ENCODE data around the gene GRN.
"Not testable (repeated sequence)": the region's sequence is repeated elsewhere in the genome, so short reads cannot be mapped to it uniquely, and the experiment has no call there.

The GRN gene

DNA sequence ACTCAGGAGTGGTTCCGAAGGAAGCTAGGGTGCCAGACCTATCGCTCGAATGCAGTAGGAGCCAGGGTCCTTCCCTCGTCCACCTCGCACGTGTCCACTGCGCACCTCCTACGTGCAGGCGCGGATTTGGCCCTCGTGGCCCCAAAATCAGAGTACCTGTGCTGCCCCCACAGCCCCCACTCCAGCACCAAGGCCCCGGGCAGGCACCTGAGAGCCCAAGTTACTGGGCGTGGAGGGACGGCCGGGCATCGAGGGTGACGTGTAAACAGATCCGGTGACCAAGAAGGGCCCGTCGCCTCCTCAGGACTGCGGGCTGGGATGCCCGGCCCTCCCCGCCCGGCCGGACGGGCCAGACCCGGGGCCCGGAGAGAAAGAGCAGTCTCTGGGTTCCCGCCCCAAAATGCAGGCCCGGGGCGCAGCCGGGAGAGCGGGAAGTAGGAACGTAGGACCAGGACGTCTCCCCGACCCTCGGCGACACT lies 21.0 kb upstream of the GRN start:
- TF ChIP-seq FOXA1 (IDR thresholded peaks at IDR 0.05) (no peak), L3MBTL2 (conservative IDR thresholded peaks at IDR 0.05) (peak; percentile 85), CTBP1 (IDR thresholded peaks at IDR 0.05; ENCODE audit: borderline replicate concordance) (no peak), TARDBP (IDR thresholded peaks at IDR 0.05) (no peak)
- ChIA-PET POLR2A (interaction anchor here (1.0 to 2.0 kb wide), 6 partner anchors 23 to 201 kb away, joined by 3 to 11 read pairs (median 4); partner anchors contain the start of genes HDAC5, TMUB2 and UBTF), CTCF (interaction anchor here (1.1 kb wide), 1 partner anchor 39 kb away, joined by 3 read pairs; the partner anchor contains the start of gene FAM171A2)
- DNase-seq (ENCODE audit: extremely low spot score) = no peak

DNA sequence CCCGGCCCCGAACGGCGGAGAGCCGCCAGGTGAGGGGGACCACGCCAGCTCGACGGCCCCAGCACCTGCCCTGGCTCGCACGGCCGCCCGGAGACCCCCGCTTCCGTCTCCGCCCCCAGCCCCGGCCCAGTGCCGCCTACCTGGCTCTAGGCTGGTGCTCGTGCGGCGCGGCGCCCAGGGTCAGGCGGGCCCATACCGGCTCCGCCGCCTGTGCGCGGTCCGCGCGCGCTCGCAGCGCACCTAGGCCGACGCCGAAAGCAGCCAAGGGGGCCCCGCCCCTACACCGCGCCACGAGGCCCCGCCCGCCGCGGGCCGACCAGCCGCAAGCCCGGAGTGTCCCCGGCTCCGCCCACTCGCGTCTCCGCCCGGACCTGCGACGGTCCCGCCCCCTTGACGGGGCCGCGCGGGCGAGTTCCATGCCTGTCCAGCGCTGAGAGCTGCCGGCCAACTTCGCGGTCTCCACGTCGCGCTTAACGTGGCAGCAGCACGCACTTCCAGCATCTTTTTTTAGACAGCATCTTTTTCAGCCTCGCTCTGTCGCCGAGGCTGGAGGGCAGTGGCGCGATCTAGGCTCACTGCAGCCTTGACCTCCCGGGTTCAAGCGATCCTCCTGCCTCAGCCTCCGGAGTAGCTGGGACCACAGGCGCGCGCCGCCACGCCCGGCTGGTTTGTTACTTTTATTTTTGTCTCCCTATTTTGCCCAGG lies 20.4 kb upstream of the GRN start, which contains the start of gene SLC25A39:
SLC25A39 (minus strand) TSS at position 253 of the 705 bp plus-strand sequence. CDS start 1,261 bp downstream, outside the sequence.
- no peak for TF ChIP-seq SP1 (IDR thresholded peaks at IDR 0.05)
- no peak for TF ChIP-seq NFRKB (IDR thresholded peaks at IDR 0.05)
- TF ChIP-seq FOXA1 (IDR thresholded peaks at IDR 0.05) = no peak
- TF ChIP-seq, protein P1, sequence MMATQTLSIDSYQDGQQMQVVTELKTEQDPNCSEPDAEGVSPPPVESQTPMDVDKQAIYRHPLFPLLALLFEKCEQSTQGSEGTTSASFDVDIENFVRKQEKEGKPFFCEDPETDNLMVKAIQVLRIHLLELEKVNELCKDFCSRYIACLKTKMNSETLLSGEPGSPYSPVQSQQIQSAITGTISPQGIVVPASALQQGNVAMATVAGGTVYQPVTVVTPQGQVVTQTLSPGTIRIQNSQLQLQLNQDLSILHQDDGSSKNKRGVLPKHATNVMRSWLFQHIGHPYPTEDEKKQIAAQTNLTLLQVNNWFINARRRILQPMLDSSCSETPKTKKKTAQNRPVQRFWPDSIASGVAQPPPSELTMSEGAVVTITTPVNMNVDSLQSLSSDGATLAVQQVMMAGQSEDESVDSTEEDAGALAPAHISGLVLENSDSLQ (IDR thresholded peaks at IDR 0.05) = no peak
- 0 out of 2 replicates have a peak, but pooled peaks have one; percentile 41 for TF ChIP-seq ARNT (IDR thresholded peaks at IDR 0.05)
- no peak for TF ChIP-seq FOXK2 (IDR thresholded peaks at IDR 0.05)
- no peak for TF ChIP-seq ELF4 (IDR thresholded peaks at IDR 0.05)
- TF ChIP-seq TARDBP (IDR thresholded peaks at IDR 0.05) = no peak; the same call in 1 of the 2 replicates
- peak; percentile 91 for TF ChIP-seq FOXM1 (IDR thresholded peaks at IDR 0.05; ENCODE audit: borderline replicate concordance)
- TF ChIP-seq L3MBTL2 (conservative IDR thresholded peaks at IDR 0.05) = no peak
- peak; percentile 16; the same call in 1 of the 2 replicates for TF ChIP-seq CTBP1 (IDR thresholded peaks at IDR 0.05; ENCODE audit: borderline replicate concordance)
- no peak for TF ChIP-seq HDGF (IDR thresholded peaks at IDR 0.05; ENCODE audit: borderline replicate concordance)
- peak; percentile 92 for DNase-seq (ENCODE audit: extremely low spot score)
- CTCF ChIA-PET = interaction anchor here (1.1 kb wide), 1 partner anchor 38 kb away, joined by 3 read pairs; the partner anchor contains the start of gene FAM171A2
- POLR2A ChIA-PET = interaction anchor here (0.7 to 2.0 kb wide), 8 partner anchors 23 to 201 kb away, joined by 3 to 11 read pairs (median 4); partner anchors contain the start of genes HDAC5, TMUB2 and UBTF

DNA sequence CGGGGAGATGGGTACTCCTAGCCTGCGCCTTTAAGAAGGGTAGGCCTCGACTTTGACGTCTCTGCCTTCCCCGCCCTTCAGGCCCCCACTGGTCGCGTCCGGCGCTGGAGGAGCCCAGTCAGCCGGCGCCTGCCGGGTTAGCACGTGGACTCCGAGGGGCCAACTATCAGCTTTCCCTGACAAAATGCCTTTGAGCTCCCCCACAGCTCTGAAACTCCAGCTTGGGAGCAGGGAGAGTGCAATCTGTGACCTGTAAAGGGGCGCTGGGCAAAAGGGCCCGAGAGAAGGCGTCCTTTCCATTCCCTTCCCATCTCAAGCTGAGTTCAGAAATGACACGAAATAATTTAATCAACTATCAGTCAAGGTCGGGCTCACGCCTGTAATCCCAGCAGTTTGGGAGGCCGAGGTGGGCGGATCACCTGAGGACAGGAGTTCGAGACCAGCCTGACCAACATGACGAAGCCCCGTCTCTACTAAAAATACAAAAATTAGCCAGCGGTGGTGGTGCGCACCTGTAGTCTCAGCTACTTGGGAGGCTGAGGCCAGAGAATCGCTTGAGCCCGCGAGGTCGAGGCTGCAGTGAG lies 18.1 kb upstream of the GRN start:
- DNase-seq (ENCODE audit: extremely low spot score) = peak; percentile 90
- TF ChIP-seq HDGF (IDR thresholded peaks at IDR 0.05; ENCODE audit: borderline replicate concordance) (no peak), FOXM1 (IDR thresholded peaks at IDR 0.05; ENCODE audit: borderline replicate concordance) (peak; percentile 94), L3MBTL2 (conservative IDR thresholded peaks at IDR 0.05) (peak; percentile 89)
- ChIA-PET POLR2A (interaction anchor here (0.6 to 1.5 kb wide), 11 partner anchors 10 to 203 kb away, joined by 3 to 8 read pairs (median 3); partner anchors contain the start of genes GRN, HDAC5 and TMUB2), CTCF (interaction anchor here (0.6 to 1.2 kb wide), 6 partner anchors 17 to 117 kb away, joined by 3 to 4 read pairs (median 4); partner anchors contain the start of gene GRN)

DNA sequence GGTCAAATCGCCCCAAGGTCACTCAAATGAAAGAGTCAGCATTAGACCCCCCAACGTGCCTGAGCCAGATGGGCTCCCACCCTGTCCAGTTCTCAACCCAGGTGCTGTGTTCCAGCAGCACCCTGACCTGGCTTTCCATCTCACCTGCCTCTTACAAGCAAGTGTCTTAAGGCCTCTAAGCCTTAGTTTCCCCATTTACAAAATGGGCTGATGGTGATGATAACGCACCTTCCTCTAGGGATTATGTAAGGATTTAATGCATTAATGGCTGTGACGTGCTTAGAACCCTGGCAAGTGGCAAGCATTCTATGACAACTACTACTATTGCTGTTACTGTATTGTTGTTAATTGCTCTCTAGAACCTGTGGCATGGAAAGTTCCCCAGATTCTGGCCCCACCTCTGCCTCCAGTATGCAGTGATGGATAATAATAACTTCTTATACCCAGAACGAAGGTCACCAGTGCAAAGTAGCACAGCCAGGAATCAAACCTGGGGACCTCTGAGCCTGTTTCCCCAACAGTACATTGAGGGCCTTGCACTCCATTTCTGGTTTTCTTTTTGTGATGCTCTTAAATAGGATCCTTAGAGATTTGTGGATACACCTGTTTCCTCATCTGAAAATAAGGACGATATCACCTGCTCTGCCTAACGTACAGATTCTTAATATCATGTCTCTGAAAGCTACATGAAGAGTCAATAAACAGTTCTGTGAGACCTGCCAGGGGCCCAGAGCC lies 17.2 kb upstream of the GRN start:
- ChIA-PET POLR2A (interaction anchor here (0.9 to 1.1 kb wide), 3 partner anchors 108 to 195 kb away, joined by 3 to 4 read pairs (median 4); partner anchors contain the start of gene UBTF), CTCF (interaction anchor here (0.6 to 1.2 kb wide), 3 partner anchors 12 to 117 kb away, joined by 3 to 5 read pairs (median 3); no protein-coding TSS in a partner anchor)
- no peak for DNase-seq (ENCODE audit: extremely low spot score)
- TF ChIP-seq ARNT (IDR thresholded peaks at IDR 0.05) = no peak
- TF ChIP-seq FOXM1 (IDR thresholded peaks at IDR 0.05; ENCODE audit: borderline replicate concordance) = no peak
- TF ChIP-seq NFRKB (IDR thresholded peaks at IDR 0.05) = no peak
- TF ChIP-seq, protein P1 (IDR thresholded peaks at IDR 0.05) = no peak
- no peak for TF ChIP-seq BHLHE40 (IDR thresholded peaks at IDR 0.05; ENCODE audit: borderline replicate concordance)
- no peak for TF ChIP-seq SUZ12 (IDR thresholded peaks at IDR 0.05)
- TF ChIP-seq ZNF384 (IDR thresholded peaks at IDR 0.05) = no peak
- TF ChIP-seq ELF4 (IDR thresholded peaks at IDR 0.05) = no peak
- no peak for TF ChIP-seq L3MBTL2 (conservative IDR thresholded peaks at IDR 0.05)
- TF ChIP-seq HDGF (IDR thresholded peaks at IDR 0.05; ENCODE audit: borderline replicate concordance) = no peak
- no peak for TF ChIP-seq LEF1 (IDR thresholded peaks at IDR 0.05; ENCODE audit: borderline replicate concordance)

DNA sequence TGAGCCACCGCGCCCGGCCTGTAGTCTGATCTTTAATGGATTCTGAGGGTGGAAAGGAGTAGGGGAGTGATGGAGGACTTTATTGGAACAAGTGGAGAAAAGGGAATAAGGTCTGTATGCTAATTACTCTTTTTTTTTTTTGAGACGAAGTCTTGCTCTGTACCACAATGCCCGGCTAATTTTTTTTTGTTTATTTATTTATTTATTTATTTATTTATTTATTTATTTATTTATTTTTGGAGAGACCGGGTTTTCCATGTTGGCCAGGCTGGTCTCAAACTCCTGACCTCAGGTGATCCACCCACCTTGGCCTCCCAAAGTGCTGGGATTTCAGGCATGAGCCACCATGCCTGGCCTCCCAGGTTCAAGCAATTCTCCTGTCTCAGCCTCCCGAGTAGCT lies 15.6 kb upstream of the GRN start:
- CTCF ChIA-PET; DNase-seq (ENCODE audit: extremely low spot score): not testable (repeated sequence)
- POLR2A ChIA-PET = interaction anchor here (1.9 kb wide), 1 partner anchor 120 kb away, joined by 6 read pairs; no protein-coding TSS in a partner anchor

DNA sequence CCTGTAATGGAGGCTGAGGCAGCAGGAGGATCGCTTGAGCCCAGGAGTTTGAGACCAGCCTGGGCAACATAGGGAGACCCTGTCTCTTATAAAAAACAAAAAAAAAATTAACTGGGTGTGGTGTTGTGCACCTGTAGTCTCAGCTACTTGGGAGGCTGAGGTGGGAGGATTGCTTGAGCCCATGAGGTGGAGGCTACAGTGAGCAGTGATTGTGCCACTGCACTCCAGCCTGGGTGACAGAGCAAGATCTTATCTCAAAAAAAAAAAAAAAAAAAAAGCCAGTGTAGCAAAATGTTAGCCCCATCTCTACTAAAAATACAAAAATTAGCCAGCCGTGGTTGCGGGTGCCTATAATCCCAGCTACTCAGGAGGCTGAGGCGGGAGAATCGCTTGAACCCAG lies 14.8 kb upstream of the GRN start:
- ChIA-PET POLR2A (interaction anchor here (1.6 to 1.9 kb wide), 2 partner anchors 15 to 121 kb away, joined by 6 to 9 read pairs; partner anchors contain the start of gene GRN), CTCF (interaction anchor here (1.1 to 3.9 kb wide), 8 partner anchors 15 to 484 kb away, joined by 3 to 28 read pairs (median 4); partner anchors contain the start of genes GRN and UBTF)

More for the DNA sequence above, 14.8 kb upstream of the GRN start:
- DNase-seq (ENCODE audit: extremely low spot score) = not testable (repeated sequence)

Data from HEK293T (cell line).